Peyer's patch (tissue), 4 donors: ENCODE results near the gene BICRAL. TPM values are rescaled to one million over a fixed set of nuclear protein-coding genes. Genes with fewer than 3 reads are reported as not detected.

Experiments used
- DNase-seq, 3 donors: peaks; one replicate each; pipeline ENCODE4 v3.0.0-alpha.2; 2017 to 2019
- H3K27ac ChIP-seq, 4 donors: fragments of 200-600 bp; sonication (generic); one replicate each; pipeline ENCODE4 v1.5.1; 2016 to 2019
- H3K27me3 ChIP-seq, 2 donors: fragments of 200-600 bp; sonication (generic); one replicate each; pipeline ENCODE4 v1.5.1; 2019
- H3K36me3 ChIP-seq, 3 donors: fragments of 200-600 bp; sonication (generic); one replicate each; pipeline ENCODE4 v1.5.1; 2016 to 2019
- H3K4me1 ChIP-seq, 4 donors: fragments of 200-600 bp; sonication (generic); one replicate each; pipeline ENCODE4 v1.5.1; 2016 to 2019
- H3K4me3 ChIP-seq, 4 donors: fragments of 200-600 bp; sonication (generic); 1 replicate in 3 of 4; 2 replicates in 1 of 4; pipeline ENCODE4 v1.5.1; 2016 to 2019; ENCODE audit warnings: mild to moderate bottlenecking in 1 of 4
- H3K9me3 ChIP-seq, 4 donors: fragments of 200-600 bp; sonication (generic); one replicate each; pipeline ENCODE4 v1.5.1; 2016 to 2019; ENCODE audit warnings: mild to moderate bottlenecking in 1 of 4
- POLR2A ChIP-seq, 2 donors: fragments of 450-650 bp; IDR thresholded peaks; one replicate each; pipeline ENCODE4 v1.5.1; 2017; ENCODE audit warnings: antibody characterized with exemption in 2 of 2, mild to moderate bottlenecking in 2 of 2, moderate library complexity in 2 of 2
- total RNA-seq, 4 donors: library from RNA; depleted of rRNA; stranded (reverse); fragments of >200 nt; gene quantifications; one replicate each; pipeline ENCODE4 v1.1.0, GENCODE V29; 2016
- TF ChIP-seq, protein P1 (sequence below), 6 experiments: fragments of 450-650 bp in 4 of 6; fragments of 200-600 bp in 2 of 6; sonication (generic) in 1 of 6; IDR thresholded peaks; one replicate each; pipeline ENCODE4 v1.5.1; 2017 to 2019; ENCODE audit warnings: antibody characterized with exemption in 6 of 6, mild to moderate bottlenecking in 3 of 6, moderate library complexity in 1 of 6

Gene BICRAL
- total RNA-seq, 4 donors from 2014 or later: 15.3 to 20.1 (median 17.1) TPM

DNA sequence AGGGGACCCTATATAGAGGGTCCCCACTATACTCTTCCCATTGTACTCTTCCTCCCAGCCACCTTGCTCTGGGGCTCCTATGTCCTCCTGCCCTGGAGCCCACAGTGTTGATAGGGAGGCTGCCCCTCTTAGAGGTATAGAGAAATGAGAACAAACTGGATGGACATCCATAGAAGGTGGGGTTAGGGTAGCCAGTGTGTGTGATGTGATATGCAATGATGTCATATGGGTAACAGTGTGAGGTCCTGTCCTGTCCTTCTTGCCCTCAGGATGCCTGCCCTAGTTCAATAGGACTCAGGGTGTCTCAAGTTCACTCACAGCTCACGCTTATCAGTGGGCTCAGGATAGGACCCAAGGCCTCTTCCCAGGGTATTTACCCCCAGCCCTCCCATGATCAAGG lies 134.4 kb downstream of the BICRAL start:
- H3K4me1 ChIP-seq: peaks cover 0 to 5% (median 0%) of the 10 kb centered on the region in 4 donors
- H3K9me3 ChIP-seq: no peaks in the 10 kb centered on the region
- no peak overlapping the region for H3K4me3 ChIP-seq
- no peak overlapping the region for H3K27ac ChIP-seq
- no peak for DNase-seq
- no peaks in the 10 kb centered on the region for H3K27me3 ChIP-seq
- H3K36me3 ChIP-seq: no peaks in the 10 kb centered on the region
- TF ChIP-seq POLR2A (IDR thresholded peaks at IDR 0.05): no peak
- TF ChIP-seq, protein P1, sequence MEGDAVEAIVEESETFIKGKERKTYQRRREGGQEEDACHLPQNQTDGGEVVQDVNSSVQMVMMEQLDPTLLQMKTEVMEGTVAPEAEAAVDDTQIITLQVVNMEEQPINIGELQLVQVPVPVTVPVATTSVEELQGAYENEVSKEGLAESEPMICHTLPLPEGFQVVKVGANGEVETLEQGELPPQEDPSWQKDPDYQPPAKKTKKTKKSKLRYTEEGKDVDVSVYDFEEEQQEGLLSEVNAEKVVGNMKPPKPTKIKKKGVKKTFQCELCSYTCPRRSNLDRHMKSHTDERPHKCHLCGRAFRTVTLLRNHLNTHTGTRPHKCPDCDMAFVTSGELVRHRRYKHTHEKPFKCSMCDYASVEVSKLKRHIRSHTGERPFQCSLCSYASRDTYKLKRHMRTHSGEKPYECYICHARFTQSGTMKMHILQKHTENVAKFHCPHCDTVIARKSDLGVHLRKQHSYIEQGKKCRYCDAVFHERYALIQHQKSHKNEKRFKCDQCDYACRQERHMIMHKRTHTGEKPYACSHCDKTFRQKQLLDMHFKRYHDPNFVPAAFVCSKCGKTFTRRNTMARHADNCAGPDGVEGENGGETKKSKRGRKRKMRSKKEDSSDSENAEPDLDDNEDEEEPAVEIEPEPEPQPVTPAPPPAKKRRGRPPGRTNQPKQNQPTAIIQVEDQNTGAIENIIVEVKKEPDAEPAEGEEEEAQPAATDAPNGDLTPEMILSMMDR (IDR thresholded peaks at IDR 0.05): no peak

Other genes with a start within 250 kb of the BICRAL start
- gene UBR2, start 218.0 kb upstream of the BICRAL start, total RNA-seq: 10 to 100 TPM; 36.4 to 51.2 (median 41.1) TPM
- 1 to 10 TPM in 2 of 4 donors, under 1 TPM in 1, not detected in 1; 0.67 to 9.9 (median 1.3) TPM for gene PRPH2, start 59.5 kb upstream of the BICRAL start, total RNA-seq
- 10 to 100 TPM; 23.1 to 36.4 (median 30.7) TPM for gene TBCC, start 35.9 kb upstream of the BICRAL start, total RNA-seq
- gene RPL7L1, start 97.6 kb downstream of the BICRAL start, total RNA-seq: 10 to 100 TPM; 49.6 to 67.0 (median 53.2) TPM
- not detected for gene PTCRA, start 134.0 kb downstream of the BICRAL start, total RNA-seq
- 100 to 1,000 TPM in 1 of 4 donors, 10 to 100 TPM in 3; 27.8 to 101 (median 47.9) TPM for gene CNPY3, start 147.4 kb downstream of the BICRAL start, total RNA-seq
- gene GNMT, start 178.7 kb downstream of the BICRAL start, total RNA-seq: 1 to 10 TPM in 1 of 4 donors, not detected in 3; 4.3 TPM
- 10 to 100 TPM; 19.0 to 61.3 (median 39.0) TPM for gene PEX6, start 197.1 kb downstream of the BICRAL start, total RNA-seq
- 100 to 1,000 TPM in 3 of 4 donors, 10 to 100 TPM in 1; 84.2 to 177 (median 152) TPM for gene PPP2R5D, start 202.5 kb downstream of the BICRAL start, total RNA-seq
- 10 to 100 TPM; 34.3 to 40.4 (median 36.1) TPM for gene MEA1, start 231.9 kb downstream of the BICRAL start, total RNA-seq
- gene KLHDC3, start 232.2 kb downstream of the BICRAL start, total RNA-seq: 10 to 100 TPM; 38.8 to 59.2 (median 52.6) TPM
- 10 to 100 TPM; 39.2 to 75.9 (median 50.4) TPM for gene RRP36, start 239.6 kb downstream of the BICRAL start, total RNA-seq